ENCODE measurements around the gene LAMA2. TPM values are rescaled to one million over a fixed set of nuclear protein-coding genes. Genes with fewer than 3 reads are reported as not detected.

LAMA2 gene
- total RNA-seq, 1 experiment from 2014 or later, result 0.04 TPM

- no peak overlapping the region for H3K27ac ChIP-seq (ENCODE audit: low read length)
- no peaks in the 10 kb centered on the region for H3K4me1 ChIP-seq (ENCODE audit: low read length)
- H3K79me2 ChIP-seq (ENCODE audit: low read length), result no peaks in the 10 kb centered on the region
- DNase-seq, result no peak
- H3K9me3 ChIP-seq (ENCODE audit: low read length), result no peaks in the 10 kb centered on the region
- H3K9ac ChIP-seq (ENCODE audit: low read length), result no peak overlapping the region
- H3K36me3 ChIP-seq (ENCODE audit: insufficient read depth, low read length), result no peaks in the 10 kb centered on the region
- no peak overlapping the region for H2AFZ ChIP-seq (ENCODE audit: low read length)
- H4K20me1 ChIP-seq (ENCODE audit: insufficient read depth, low read depth, low read length), result no peaks in the 10 kb centered on the region
- no peak overlapping the region for H3K4me2 ChIP-seq (ENCODE audit: low read depth, low read length, poor library complexity, severe bottlenecking)
- no peak overlapping the region for H3K4me3 ChIP-seq (ENCODE audit: low read length)
- H3K27me3 ChIP-seq (ENCODE audit: low read length), result no peaks in the 10 kb centered on the region
- no peaks in the 10 kb centered on the region for H3K9me2 ChIP-seq (replicated peaks; ENCODE audit: insufficient read depth, low read length)
These were observed 414.7 kb downstream of the LAMA2 start for GRCh38 chr6:129297592-129297991.

- no peaks in the 10 kb centered on the region for H3K36me3 ChIP-seq (ENCODE audit: insufficient read depth, low read length)
- no peaks in the 10 kb centered on the region for H3K9me3 ChIP-seq (ENCODE audit: low read length)
- H3K9ac ChIP-seq (ENCODE audit: low read length), result no peak overlapping the region
- no peak for DNase-seq
- no peak overlapping the region for H3K27ac ChIP-seq (ENCODE audit: low read length)
- no peaks in the 10 kb centered on the region for H3K4me1 ChIP-seq (ENCODE audit: low read length)
- no peaks in the 10 kb centered on the region for H4K20me1 ChIP-seq (ENCODE audit: insufficient read depth, low read depth, low read length)
- H3K4me3 ChIP-seq (ENCODE audit: low read length), result no peak overlapping the region
- no peaks in the 10 kb centered on the region for H3K9me2 ChIP-seq (replicated peaks; ENCODE audit: insufficient read depth, low read length)
- no peak overlapping the region for H2AFZ ChIP-seq (ENCODE audit: low read length)
- no peaks in the 10 kb centered on the region for H3K79me2 ChIP-seq (ENCODE audit: low read length)
- no peak overlapping the region for H3K4me2 ChIP-seq (ENCODE audit: low read depth, low read length, poor library complexity, severe bottlenecking)
- H3K27me3 ChIP-seq (ENCODE audit: low read length), result no peaks in the 10 kb centered on the region
These were observed 419.7 kb downstream of the LAMA2 start for GRCh38 chr6:129302671-129303070.

GRCh38 chr6:129306826-129307225 is 423.9 kb downstream of the LAMA2 start:
- Histone ChIP-seq H3K79me2 (ENCODE audit: low read length) (no peaks in the 10 kb centered on the region), H3K9me2 (replicated peaks; ENCODE audit: insufficient read depth, low read length) (no peaks in the 10 kb centered on the region), H4K20me1 (ENCODE audit: insufficient read depth, low read depth, low read length) (no peaks in the 10 kb centered on the region), H3K4me3 (ENCODE audit: low read length) (no peak overlapping the region), H2AFZ (ENCODE audit: low read length) (no peak overlapping the region), H3K36me3 (ENCODE audit: insufficient read depth, low read length) (no peaks in the 10 kb centered on the region), H3K9ac (ENCODE audit: low read length) (no peak overlapping the region), H3K9me3 (ENCODE audit: low read length) (no peaks in the 10 kb centered on the region), H3K4me1 (ENCODE audit: low read length) (no peaks in the 10 kb centered on the region), H3K4me2 (ENCODE audit: low read depth, low read length, poor library complexity, severe bottlenecking) (no peak overlapping the region), H3K27ac (ENCODE audit: low read length) (no peak overlapping the region), H3K27me3 (ENCODE audit: low read length) (no peaks in the 10 kb centered on the region)
- no peak for DNase-seq

GRCh38 chr6:129307845-129308244 is 424.9 kb downstream of the LAMA2 start:
- no peak overlapping the region for H2AFZ ChIP-seq (ENCODE audit: low read length)
- no peaks in the 10 kb centered on the region for H3K9me3 ChIP-seq (ENCODE audit: low read length)
- no peaks in the 10 kb centered on the region for H4K20me1 ChIP-seq (ENCODE audit: insufficient read depth, low read depth, low read length)
- H3K4me2 ChIP-seq (ENCODE audit: low read depth, low read length, poor library complexity, severe bottlenecking), result no peak overlapping the region
- no peak overlapping the region for H3K9ac ChIP-seq (ENCODE audit: low read length)
- no peaks in the 10 kb centered on the region for H3K27me3 ChIP-seq (ENCODE audit: low read length)
- DNase-seq, result no peak
- no peak overlapping the region for H3K27ac ChIP-seq (ENCODE audit: low read length)
- H3K79me2 ChIP-seq (ENCODE audit: low read length), result no peaks in the 10 kb centered on the region
- no peaks in the 10 kb centered on the region for H3K4me1 ChIP-seq (ENCODE audit: low read length)
- no peaks in the 10 kb centered on the region for H3K36me3 ChIP-seq (ENCODE audit: insufficient read depth, low read length)
- H3K9me2 ChIP-seq (replicated peaks; ENCODE audit: insufficient read depth, low read length), result no peaks in the 10 kb centered on the region
- no peak overlapping the region for H3K4me3 ChIP-seq (ENCODE audit: low read length)

GRCh38 chr6:129309154-129309553 is 426.2 kb downstream of the LAMA2 start:
- no peaks in the 10 kb centered on the region for H3K27me3 ChIP-seq (ENCODE audit: low read length)
- no peaks in the 10 kb centered on the region for H4K20me1 ChIP-seq (ENCODE audit: insufficient read depth, low read depth, low read length)
- H3K4me1 ChIP-seq (ENCODE audit: low read length), result no peaks in the 10 kb centered on the region
- no peaks in the 10 kb centered on the region for H3K79me2 ChIP-seq (ENCODE audit: low read length)
- H3K4me2 ChIP-seq (ENCODE audit: low read depth, low read length, poor library complexity, severe bottlenecking), result no peak overlapping the region
- no peak overlapping the region for H3K9ac ChIP-seq (ENCODE audit: low read length)
- no peak for DNase-seq
- no peak overlapping the region for H3K4me3 ChIP-seq (ENCODE audit: low read length)
- H2AFZ ChIP-seq (ENCODE audit: low read length), result no peak overlapping the region
- H3K27ac ChIP-seq (ENCODE audit: low read length), result no peak overlapping the region
- no peaks in the 10 kb centered on the region for H3K36me3 ChIP-seq (ENCODE audit: insufficient read depth, low read length)
- H3K9me2 ChIP-seq (replicated peaks; ENCODE audit: insufficient read depth, low read length), result no peaks in the 10 kb centered on the region
- H3K9me3 ChIP-seq (ENCODE audit: low read length), result no peaks in the 10 kb centered on the region

GRCh38 chr6:129312880-129313279 is 429.9 kb downstream of the LAMA2 start:
- H4K20me1 ChIP-seq (ENCODE audit: insufficient read depth, low read depth, low read length), result no peaks in the 10 kb centered on the region
- no peak for DNase-seq
- no peak overlapping the region for H3K4me2 ChIP-seq (ENCODE audit: low read depth, low read length, poor library complexity, severe bottlenecking)
- no peaks in the 10 kb centered on the region for H3K79me2 ChIP-seq (ENCODE audit: low read length)
- H2AFZ ChIP-seq (ENCODE audit: low read length), result no peak overlapping the region
- H3K9me2 ChIP-seq (replicated peaks; ENCODE audit: insufficient read depth, low read length), result no peaks in the 10 kb centered on the region
- H3K4me1 ChIP-seq (ENCODE audit: low read length), result no peaks in the 10 kb centered on the region
- no peak overlapping the region for H3K4me3 ChIP-seq (ENCODE audit: low read length)
- no peak overlapping the region for H3K9ac ChIP-seq (ENCODE audit: low read length)
- no peaks in the 10 kb centered on the region for H3K27me3 ChIP-seq (ENCODE audit: low read length)
- H3K9me3 ChIP-seq (ENCODE audit: low read length), result no peaks in the 10 kb centered on the region
- no peak overlapping the region for H3K27ac ChIP-seq (ENCODE audit: low read length)
- no peaks in the 10 kb centered on the region for H3K36me3 ChIP-seq (ENCODE audit: insufficient read depth, low read length)

- Histone ChIP-seq H3K9ac (ENCODE audit: low read length) (no peak overlapping the region), H3K36me3 (ENCODE audit: insufficient read depth, low read length) (no peaks in the 10 kb centered on the region), H3K27ac (ENCODE audit: low read length) (no peak overlapping the region), H2AFZ (ENCODE audit: low read length) (no peak overlapping the region), H3K27me3 (ENCODE audit: low read length) (no peaks in the 10 kb centered on the region), H3K9me3 (ENCODE audit: low read length) (no peaks in the 10 kb centered on the region), H3K4me2 (ENCODE audit: low read depth, low read length, poor library complexity, severe bottlenecking) (no peak overlapping the region), H3K4me1 (ENCODE audit: low read length) (no peaks in the 10 kb centered on the region), H3K79me2 (ENCODE audit: low read length) (no peaks in the 10 kb centered on the region), H3K9me2 (replicated peaks; ENCODE audit: insufficient read depth, low read length) (no peaks in the 10 kb centered on the region), H3K4me3 (ENCODE audit: low read length) (no peak overlapping the region), H4K20me1 (ENCODE audit: insufficient read depth, low read depth, low read length) (no peaks in the 10 kb centered on the region)
- no peak for DNase-seq
These were observed 431.6 kb downstream of the LAMA2 start for GRCh38 chr6:129314575-129314974.

GRCh38 chr6:129317931-129318820 is 435.2 kb downstream of the LAMA2 start:
- Histone ChIP-seq H3K36me3 (ENCODE audit: insufficient read depth, low read length) (no peaks in the 10 kb centered on the region), H3K9ac (ENCODE audit: low read length) (no peak overlapping the region), H3K27ac (ENCODE audit: low read length) (no peak overlapping the region), H3K9me3 (ENCODE audit: low read length) (no peaks in the 10 kb centered on the region), H3K27me3 (ENCODE audit: low read length) (no peaks in the 10 kb centered on the region), H3K4me2 (ENCODE audit: low read depth, low read length, poor library complexity, severe bottlenecking) (no peak overlapping the region), H3K4me3 (ENCODE audit: low read length) (no peak overlapping the region), H3K4me1 (ENCODE audit: low read length) (no peaks in the 10 kb centered on the region), H2AFZ (ENCODE audit: low read length) (no peak overlapping the region), H3K9me2 (replicated peaks; ENCODE audit: insufficient read depth, low read length) (no peaks in the 10 kb centered on the region), H4K20me1 (ENCODE audit: insufficient read depth, low read depth, low read length) (no peaks in the 10 kb centered on the region), H3K79me2 (ENCODE audit: low read length) (no peaks in the 10 kb centered on the region)
- DNase-seq, result no peak
